Tibial nerve (tissue), 4 donors: ENCODE data around the gene HLA-DPB1. TPM values are rescaled to one million over a fixed set of nuclear protein-coding genes. Genes with fewer than 3 reads are reported as not detected.

Experiments used
- DNase-seq, 2 donors: peaks; one replicate each; pipeline ENCODE4 v3.0.0-alpha.2; 2019; ENCODE audit warnings: low spot score in 2 of 2
- H3K27ac ChIP-seq, 4 donors: fragments of 200-600 bp; sonication (generic) in 3 of 4; one replicate each; pipeline ENCODE4 v1.5.1; 2017 to 2019; ENCODE audit warnings: mild to moderate bottlenecking in 1 of 4
- H3K27me3 ChIP-seq, 2 donors: fragments of 200-600 bp; sonication (generic) in 1 of 2; one replicate each; pipeline versions ENCODE4 v1.5.1 to v1.6.0; 2017 to 2019
- H3K36me3 ChIP-seq, 3 donors: fragments of 200-600 bp; sonication (generic); one replicate each; pipeline ENCODE4 v1.5.1; 2018 to 2019
- H3K4me1 ChIP-seq, 4 donors: fragments of 200-600 bp; sonication (generic) in 3 of 4; one replicate each; pipeline ENCODE4 v1.5.1; 2017 to 2019
- H3K4me3 ChIP-seq, 4 donors: fragments of 200-600 bp; sonication (generic) in 3 of 4; one replicate each; pipeline ENCODE4 v1.5.1; 2017 to 2019; ENCODE audit warnings: mild to moderate bottlenecking in 1 of 4, moderate library complexity in 1 of 4
- H3K9me3 ChIP-seq, 4 donors: fragments of 200-600 bp; sonication (generic) in 3 of 4; one replicate each; pipeline ENCODE4 v1.5.1; 2017 to 2019
- CTCF ChIP-seq, 5 experiments: fragments of 200-600 bp in 3 of 5; fragments of 450-650 bp in 2 of 5; sonication (generic) in 3 of 5; IDR thresholded peaks; one replicate each; pipeline ENCODE4 v1.5.1; 2016 to 2019; ENCODE audit warnings: antibody characterized with exemption in 5 of 5, mild to moderate bottlenecking in 3 of 5, moderate library complexity in 2 of 5
- EP300 ChIP-seq, 2 donors: sonication (generic); formaldehyde crosslinking; IDR thresholded peaks; one replicate each; pipeline ENCODE4 v1.6.1; 2017; ENCODE audit warnings: antibody characterized with exemption in 2 of 2, mild to moderate bottlenecking in 1 of 2
- POLR2A ChIP-seq, 2 donors: fragments of 450-650 bp; IDR thresholded peaks; one replicate each; pipeline ENCODE4 v1.6.1; 2017; ENCODE audit warnings: antibody characterized with exemption in 2 of 2, mild to moderate bottlenecking in 2 of 2, moderate library complexity in 2 of 2
- WGBS, 2 donors: methylation state at CpG; one replicate each; pipeline ENCODE4 v1.1.5; 2018; 5-methylcytosine and 5-hydroxymethylcytosine counted together
- total RNA-seq, 4 donors: library from RNA; depleted of rRNA; stranded (reverse); fragments of >200 nt; gene quantifications; one replicate each; pipeline ENCODE4 v1.1.0, GENCODE V29; 2016

Gene HLA-DPB1
- total RNA-seq, 4 donors from 2014 or later: 56.5 to 121 (median 76.4) TPM

DNA sequence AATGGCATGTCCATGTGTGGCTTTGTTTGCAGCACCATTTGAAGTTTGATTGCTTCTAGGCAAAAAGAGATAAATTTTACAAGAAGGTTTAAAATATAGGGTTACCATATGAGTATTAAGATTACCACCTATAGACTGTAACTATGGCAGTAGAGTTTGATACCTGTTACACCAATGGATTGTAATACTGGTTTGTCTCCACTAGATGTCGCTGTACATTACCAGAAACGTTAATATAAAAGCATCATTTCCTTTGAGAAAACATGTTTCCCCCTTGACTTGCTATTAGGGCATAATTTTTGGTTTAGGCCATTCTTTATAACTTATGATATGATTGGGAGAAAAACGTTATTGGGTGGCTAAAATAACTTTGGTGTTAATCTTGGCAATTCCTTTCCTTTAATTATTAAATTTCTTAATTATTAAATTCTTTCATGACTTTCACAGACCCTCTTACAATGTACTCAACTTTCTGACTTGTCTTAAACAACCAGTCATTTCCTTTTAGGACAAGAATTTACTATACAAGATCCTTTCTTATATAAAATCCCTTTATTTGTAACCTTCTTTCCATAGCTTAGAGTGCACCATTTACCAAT is 42.8 kb downstream of the HLA-DPB1 start:
- no peak overlapping the region for H3K27ac ChIP-seq
- peaks cover 0 to under 1% (median 0%) of the 10 kb centered on the region in 4 donors for H3K9me3 ChIP-seq
- TF ChIP-seq POLR2A (IDR thresholded peaks at IDR 0.05): no peak
- TF ChIP-seq CTCF (IDR thresholded peaks at IDR 0.05): peak; percentile 77 to 86 (median 82)
- TF ChIP-seq EP300 (IDR thresholded peaks at IDR 0.05): no peak
- H3K4me1 ChIP-seq: peaks cover 0 to 7% (median 2%) of the 10 kb centered on the region in 4 donors
- H3K4me3 ChIP-seq: no peak overlapping the region
- peaks cover 0 to 38% of the 10 kb centered on the region in 2 donors for H3K27me3 ChIP-seq
- 0% methylated on average over 3 of the region's 3 CpGs for WGBS, 2 donors
- peak in 1 of 2 donors; percentile 73 for DNase-seq
- H3K36me3 ChIP-seq: no peaks in the 10 kb centered on the region

DNA sequence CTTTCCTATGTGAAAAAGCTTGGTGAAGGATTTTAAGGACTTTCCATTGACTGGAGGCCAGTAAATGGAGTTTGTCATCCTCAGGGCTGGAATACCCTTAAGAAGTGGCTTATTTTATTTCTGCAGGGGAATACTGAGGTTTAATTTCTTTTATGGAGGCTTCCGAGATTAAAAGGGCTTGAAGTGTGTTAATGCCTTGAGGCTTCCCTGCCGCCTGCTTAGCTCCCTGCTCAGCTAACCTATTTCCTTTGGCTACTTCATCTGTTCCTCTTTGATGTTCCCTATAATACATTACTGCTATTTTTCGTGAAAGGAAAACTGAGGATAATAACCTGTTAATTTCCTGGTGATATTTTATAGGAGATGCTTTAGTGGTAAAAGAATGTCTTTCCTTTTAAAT is 44.2 kb downstream of the HLA-DPB1 start:
- H3K4me1 ChIP-seq: peaks cover 0 to 7% (median 0%) of the 10 kb centered on the region in 4 donors
- WGBS, 2 donors: 36 to 42% methylated on average over 3 of the region's 3 CpGs
- peaks cover 0 to 8% (median 0%) of the 10 kb centered on the region in 4 donors for H3K9me3 ChIP-seq
- no peak for DNase-seq
- no peaks in the 10 kb centered on the region for H3K36me3 ChIP-seq
- peaks cover 0 to 26% of the 10 kb centered on the region in 2 donors for H3K27me3 ChIP-seq
- TF ChIP-seq CTCF (IDR thresholded peaks at IDR 0.05) (no peak), POLR2A (IDR thresholded peaks at IDR 0.05) (no peak), EP300 (IDR thresholded peaks at IDR 0.05) (no peak)
- no peak overlapping the region for H3K4me3 ChIP-seq
- H3K27ac ChIP-seq: no peak overlapping the region

DNA sequence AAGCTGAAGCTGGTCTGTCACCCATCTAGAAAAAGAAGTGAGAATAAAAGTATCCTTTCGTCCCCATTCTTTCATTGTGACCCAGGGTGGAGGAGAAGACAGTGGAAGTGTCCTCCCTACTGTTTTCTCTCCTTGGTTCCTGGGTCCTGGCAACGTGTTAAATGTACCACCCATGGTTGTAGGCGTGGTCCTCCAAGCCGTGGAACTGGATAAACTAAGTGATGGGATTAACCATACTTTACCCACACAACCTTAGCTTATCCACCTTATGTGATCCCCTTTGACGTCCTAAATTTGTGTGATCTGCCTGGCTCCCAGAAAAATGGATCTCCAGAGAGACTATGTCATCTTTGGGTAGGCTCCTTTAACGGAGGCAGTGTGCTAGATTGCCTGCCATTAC is 47.4 kb downstream of the HLA-DPB1 start:
- H3K4me1 ChIP-seq: no peaks in the 10 kb centered on the region
- TF ChIP-seq CTCF (IDR thresholded peaks at IDR 0.05) (no peak), POLR2A (IDR thresholded peaks at IDR 0.05) (no peak), EP300 (IDR thresholded peaks at IDR 0.05) (no peak)
- 77 to 89% methylated on average over 6 of the region's 6 CpGs for WGBS, 2 donors
- H3K36me3 ChIP-seq: no peaks in the 10 kb centered on the region
- peaks cover 0 to 3% of the 10 kb centered on the region in 2 donors for H3K27me3 ChIP-seq
- no peak for DNase-seq
- H3K27ac ChIP-seq: no peak overlapping the region
- peaks cover 0 to 8% (median 0%) of the 10 kb centered on the region in 4 donors for H3K9me3 ChIP-seq
- H3K4me3 ChIP-seq: no peak overlapping the region

DNA sequence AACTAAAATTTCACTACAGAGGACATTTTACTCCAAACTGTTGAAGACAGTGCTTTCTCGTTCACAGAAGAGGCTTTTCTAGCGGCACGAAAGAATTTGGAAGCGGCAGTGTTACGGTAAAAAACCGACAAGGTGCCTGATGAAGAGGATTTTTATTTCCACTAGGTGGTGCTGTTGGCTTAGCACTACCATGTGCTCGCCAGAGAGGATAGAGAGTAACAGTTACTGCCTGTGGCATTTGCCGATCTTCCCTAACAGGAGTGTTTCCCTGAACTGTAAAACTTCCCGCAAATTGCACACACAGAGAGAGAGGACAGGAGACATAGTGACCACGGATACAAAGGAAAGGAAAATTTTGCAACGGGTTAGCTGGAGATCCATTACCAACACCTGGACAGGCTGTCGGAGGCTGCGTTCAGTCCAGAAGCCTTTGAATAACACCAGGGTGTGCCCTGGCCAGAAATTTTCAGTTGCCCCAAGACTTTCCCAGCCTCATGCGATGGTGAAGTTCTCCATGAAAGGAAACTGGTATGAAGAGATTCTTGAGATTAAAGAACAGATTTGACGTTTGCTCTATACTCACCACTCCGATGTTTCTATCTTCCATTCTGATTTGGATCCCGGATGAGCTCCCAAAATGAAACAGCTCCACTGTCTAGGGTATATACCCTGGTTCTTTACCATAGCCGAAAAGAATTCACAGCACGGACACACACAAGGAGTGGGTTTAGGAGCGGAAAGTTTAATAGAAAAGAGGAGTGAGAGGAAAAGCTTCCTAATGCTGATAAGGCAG is 48.1 kb downstream of the HLA-DPB1 start:
- Histone ChIP-seq H3K4me1 (no peaks in the 10 kb centered on the region), H3K9me3 (peaks cover 0 to 8% (median 0%) of the 10 kb centered on the region in 4 donors), H3K4me3 (no peak overlapping the region), H3K36me3 (no peaks in the 10 kb centered on the region), H3K27ac (no peak overlapping the region), H3K27me3 (no peaks in the 10 kb centered on the region)
- 82 to 87% methylated on average over 20 of the region's 20 CpGs for WGBS, 2 donors
- TF ChIP-seq EP300 (IDR thresholded peaks at IDR 0.05): no peak
- peak in 3 of 5 experiments; percentile 19 to 40 (median 39) for TF ChIP-seq CTCF (IDR thresholded peaks at IDR 0.05)
- no peak for DNase-seq

GRCh38 chr6:33124525-33124901 is 48.7 kb downstream of the HLA-DPB1 start:
- Histone ChIP-seq H3K27me3 (no peaks in the 10 kb centered on the region), H3K36me3 (no peaks in the 10 kb centered on the region), H3K4me3 (no peak overlapping the region), H3K27ac (no peak overlapping the region), H3K4me1 (no peaks in the 10 kb centered on the region), H3K9me3 (peaks cover 0 to 8% (median 0%) of the 10 kb centered on the region in 4 donors)
- DNase-seq: no peak
- no peak for TF ChIP-seq EP300 (IDR thresholded peaks at IDR 0.05)
- no peak for TF ChIP-seq CTCF (IDR thresholded peaks at IDR 0.05)
- no peak for TF ChIP-seq POLR2A (IDR thresholded peaks at IDR 0.05)
- 88% methylated on average over 4 of the region's 4 CpGs for WGBS, 2 donors
